GM19455 (cell line): ENCODE results near the gene PLCB1.
A peak's percentile ranks its signal among the peaks of the same experiment; 100 is the strongest.
"Not testable (repeated sequence)": the region's sequence is repeated elsewhere in the genome, so short reads cannot be mapped to it uniquely, and the experiment has no call there.

Experiments
- ATAC-seq: cut with Tn5 transposase; IDR thresholded peaks from one replicate; pipeline ENCODE4 v1.9.1; 2021; ENCODE audit not compliant: unreplicated experiment

Gene PLCB1

GRCh38 chr20:8801686-8802085 lies 669.6 kb downstream of the PLCB1 start:
- no peak for ATAC-seq

GRCh38 chr20:8803065-8803464 lies 671.0 kb downstream of the PLCB1 start:
- no peak for ATAC-seq

DNA sequence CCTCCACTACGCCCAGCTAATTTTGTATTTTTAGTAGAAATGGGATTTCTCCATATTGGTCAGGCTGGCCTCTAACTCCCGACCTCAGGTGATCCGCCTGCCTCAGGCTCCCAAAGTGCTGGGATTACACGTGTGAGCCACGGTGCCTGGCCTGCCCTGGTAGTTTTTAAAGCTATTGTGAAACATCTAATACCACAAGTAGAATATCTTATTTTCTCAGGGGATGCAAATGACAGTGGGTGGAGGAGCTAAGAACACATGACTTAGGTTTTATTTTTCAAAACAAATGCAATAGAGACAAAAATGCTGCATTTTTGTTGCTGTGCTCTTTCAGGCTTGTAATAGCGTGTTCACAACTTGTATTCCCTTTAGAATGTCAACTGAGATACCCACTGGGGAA lies 671.9 kb downstream of the PLCB1 start:
- no peak for ATAC-seq

DNA sequence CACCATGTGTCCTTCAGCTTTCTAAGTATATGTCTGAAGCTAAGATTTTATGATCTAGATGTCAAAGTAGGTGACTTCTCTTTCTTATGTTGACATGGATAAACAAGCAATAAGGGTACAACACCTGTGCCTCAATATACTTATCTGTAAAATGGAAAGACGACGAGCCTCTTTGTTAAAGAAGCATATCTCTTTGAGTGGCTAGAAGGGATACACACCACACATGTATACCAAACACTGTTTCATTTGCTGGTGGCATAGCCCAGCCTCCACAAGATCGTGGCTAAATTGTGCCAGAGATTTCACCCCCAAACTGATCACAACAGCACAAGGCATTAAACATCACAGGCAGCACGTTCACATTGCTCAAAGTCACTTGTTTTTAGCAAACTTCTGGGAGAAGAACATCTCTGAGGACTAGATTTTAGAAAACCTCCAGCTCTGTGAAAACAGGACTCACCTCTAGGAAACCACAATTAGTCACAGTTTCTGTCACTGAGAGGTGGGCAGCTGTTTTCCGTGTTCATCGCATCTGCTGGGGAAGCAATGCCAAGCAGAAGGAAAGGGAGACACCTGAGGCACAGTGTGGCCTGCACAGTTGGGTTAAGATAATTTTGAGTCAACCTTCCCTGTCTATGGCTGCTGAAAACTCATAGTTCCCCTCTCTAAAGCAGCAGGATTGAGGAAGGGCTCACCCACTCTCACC lies 673.8 kb downstream of the PLCB1 start:
- ATAC-seq = no peak

- ATAC-seq = no peak
Observed at GRCh38 chr20:8807480-8808201, 675.6 kb downstream of the PLCB1 start.

GRCh38 chr20:8808202-8808535 lies 676.1 kb downstream of the PLCB1 start:
- ATAC-seq = no peak

GRCh38 chr20:8809107-8809953 lies 677.3 kb downstream of the PLCB1 start:
- no peak for ATAC-seq

- no peak for ATAC-seq
Observed at GRCh38 chr20:8811801-8812594, 679.9 kb downstream of the PLCB1 start.

GRCh38 chr20:8812817-8813216 lies 680.8 kb downstream of the PLCB1 start:
- ATAC-seq = no peak

DNA sequence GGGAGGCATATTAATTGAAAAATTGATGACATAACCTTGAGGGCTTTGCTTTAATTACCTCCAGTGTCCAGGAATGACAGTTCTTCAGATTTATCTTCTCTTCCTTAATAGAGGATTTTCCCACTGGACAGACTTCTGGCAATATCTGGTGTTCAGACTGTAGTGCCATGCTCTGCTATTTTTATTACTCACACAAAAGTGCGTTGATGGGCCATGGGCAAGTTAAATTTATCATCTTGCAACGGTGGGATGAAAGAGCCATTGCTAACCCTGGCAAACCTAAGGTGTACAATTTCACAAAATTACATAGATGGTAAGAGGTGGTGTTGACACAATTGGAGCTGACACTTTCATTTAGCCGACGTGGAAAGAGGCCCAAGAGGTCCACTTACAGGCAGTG lies 683.1 kb downstream of the PLCB1 start:
- ATAC-seq = no peak

DNA sequence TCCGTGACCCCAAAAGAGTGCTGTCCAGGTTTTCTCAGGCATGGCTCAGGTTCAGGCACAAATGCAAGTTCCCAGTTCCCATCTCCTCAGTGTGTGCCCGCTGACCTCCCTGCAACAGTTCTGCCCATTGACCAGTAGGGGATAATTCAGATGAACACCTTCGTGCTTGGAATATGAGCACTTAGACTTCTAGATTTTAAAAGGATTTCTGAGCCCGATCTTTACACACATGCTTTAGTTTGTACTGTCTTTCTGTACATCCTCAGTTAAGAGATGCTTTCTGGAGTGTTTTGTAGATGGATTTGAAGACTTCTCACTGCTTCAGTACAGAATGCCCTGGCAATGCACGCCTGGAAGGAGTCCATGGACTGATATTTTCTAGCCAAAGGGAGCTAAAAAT lies 697.2 kb downstream of the PLCB1 start:
- ATAC-seq = no peak

GRCh38 chr20:8834294-8834693 lies 702.2 kb downstream of the PLCB1 start:
- not testable (repeated sequence) for ATAC-seq

DNA sequence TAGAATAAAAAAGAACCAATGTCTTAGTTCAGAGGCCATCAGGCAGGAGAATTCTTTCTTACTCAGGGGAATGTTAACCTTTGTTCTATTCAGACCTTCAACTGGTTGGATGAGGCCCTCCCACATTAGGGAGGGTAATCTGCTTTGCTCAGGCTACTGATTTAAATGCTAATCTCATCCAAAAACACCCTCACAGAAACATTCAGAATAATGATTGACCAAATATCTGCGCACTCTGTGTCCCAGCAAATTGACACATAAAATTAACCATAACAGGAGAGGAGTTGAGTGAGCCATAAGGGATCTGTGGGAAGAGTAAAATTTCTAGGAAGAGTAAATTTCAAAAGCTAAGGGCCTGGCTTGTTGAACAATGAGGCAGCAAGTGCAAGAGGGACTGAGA lies 702.8 kb downstream of the PLCB1 start:
- ATAC-seq = no peak

GRCh38 chr20:8837396-8837795 lies 705.3 kb downstream of the PLCB1 start:
- ATAC-seq = no peak

GRCh38 chr20:8842525-8842924 lies 710.5 kb downstream of the PLCB1 start:
- ATAC-seq = no peak

DNA sequence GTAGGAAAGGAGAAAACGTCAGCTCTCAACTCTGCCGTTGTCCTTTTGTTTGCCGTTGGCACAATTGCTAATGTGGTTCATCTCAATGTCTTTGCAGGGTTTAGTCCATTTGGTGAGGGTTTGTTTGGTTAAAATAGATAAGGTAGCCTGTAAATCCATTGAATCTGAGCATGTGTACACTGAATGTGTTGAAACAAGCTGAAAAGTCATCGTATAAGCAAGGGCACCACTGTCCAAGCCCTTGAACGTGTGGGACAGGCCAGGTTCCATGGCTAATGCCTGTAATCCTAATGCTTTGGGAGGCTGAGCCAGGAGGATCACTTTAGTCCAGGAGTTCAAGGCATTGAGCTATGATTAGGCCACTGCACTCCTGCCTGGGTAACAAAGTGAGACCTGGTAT lies 712.1 kb downstream of the PLCB1 start:
- no peak for ATAC-seq

DNA sequence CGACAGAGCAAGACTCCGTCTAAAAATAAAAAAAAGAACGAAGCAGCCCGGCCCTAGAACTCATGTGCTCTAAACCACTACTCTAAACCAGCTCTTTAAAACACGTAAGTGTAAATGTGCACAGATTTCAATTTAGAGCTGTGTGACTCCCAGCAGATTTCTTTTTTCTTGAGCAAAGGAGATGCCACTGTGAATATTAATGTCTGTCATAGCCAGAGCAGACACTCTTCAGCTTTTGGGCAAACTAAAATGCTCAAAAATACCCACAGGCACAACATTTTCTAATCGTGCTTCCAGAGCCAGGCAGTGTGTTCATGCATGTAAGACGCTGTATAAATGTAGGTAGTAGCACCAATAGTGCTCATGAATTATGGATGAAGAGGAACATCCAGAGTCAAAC lies 717.9 kb downstream of the PLCB1 start:
- ATAC-seq = no peak

- no peak for ATAC-seq
Observed at GRCh38 chr20:8851446-8851845, 719.4 kb downstream of the PLCB1 start.

GRCh38 chr20:8851919-8852318 lies 719.9 kb downstream of the PLCB1 start:
- ATAC-seq = not testable (repeated sequence)

- not testable (repeated sequence) for ATAC-seq
Observed at GRCh38 chr20:8853211-8853610, 721.1 kb downstream of the PLCB1 start.

DNA sequence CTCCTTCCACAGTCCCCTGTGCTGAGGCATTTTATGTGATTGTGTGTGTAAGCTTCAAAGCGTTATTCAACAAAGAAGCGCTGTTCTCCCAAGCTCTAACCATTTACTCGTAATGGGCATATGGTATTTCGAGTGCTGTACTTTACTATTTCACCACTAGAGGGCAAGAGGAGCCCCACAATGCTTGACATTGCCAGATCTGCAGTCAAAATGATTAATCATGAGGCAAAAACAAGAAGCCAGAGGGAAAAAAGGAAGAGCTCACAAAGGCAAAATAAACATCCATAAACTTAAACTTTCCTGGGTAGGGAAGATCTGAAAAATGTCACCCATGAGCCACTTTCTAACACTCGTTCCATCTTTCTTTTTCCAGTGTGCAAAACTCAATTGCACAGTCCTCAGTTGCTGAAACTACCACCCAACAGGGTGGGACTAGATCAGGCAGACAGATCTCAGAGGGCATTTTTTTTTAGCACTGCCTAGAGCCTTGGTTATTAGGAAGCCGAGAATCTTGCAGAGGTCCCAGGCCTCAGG lies 721.8 kb downstream of the PLCB1 start:
- peak; percentile 89 for ATAC-seq
